Muscle of arm (tissue), 12 donors: Measurements from ENCODE around the gene ATF6. TPM values are rescaled to one million over a fixed set of nuclear protein-coding genes. Genes with fewer than 3 reads are reported as not detected.
"Not testable (repeated sequence)": the region's sequence is repeated elsewhere in the genome, so short reads cannot be mapped to it uniquely, and the experiment has no call there.

Source experiments
- DNase-seq: peaks from one replicate; pipeline ENCODE4 v3.0.0-alpha.2; 2013
- polyA plus RNA-seq, 12 donors: library from polyadenylated mRNA; unstranded; fragments of 120-200 nt; gene quantifications; one replicate each; pipeline ENCODE4 v1.2.1, GENCODE V29; 2013; ENCODE audit not compliant: insufficient read length in 12 of 12

The ATF6 gene
- polyA plus RNA-seq, 12 donors = 15.4 to 23.1 (median 19.7) TPM; not detected in 1

GRCh38 chr1:161730050-161730564 is 36.0 kb upstream of the ATF6 start:
- no peak for DNase-seq

DNA sequence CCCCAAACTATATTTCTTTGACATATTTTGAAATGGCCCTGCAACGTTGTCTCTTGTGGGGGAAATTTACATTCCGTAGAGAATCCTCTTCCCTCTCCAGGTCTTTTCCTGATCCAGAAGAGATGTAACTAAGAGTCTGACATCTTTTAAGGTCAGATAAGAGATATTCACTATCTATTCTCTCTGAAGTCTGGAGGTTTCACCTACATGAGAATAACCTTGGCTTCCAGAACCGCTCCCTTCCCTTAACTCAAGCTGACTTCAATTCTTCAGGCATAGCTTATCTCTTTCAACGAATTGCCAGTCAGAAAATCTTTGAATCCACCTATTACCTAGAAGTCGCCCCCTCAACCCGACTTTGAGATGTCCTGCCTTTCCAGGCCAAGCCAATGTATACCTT is 34.9 kb upstream of the ATF6 start:
- no peak for DNase-seq

DNA sequence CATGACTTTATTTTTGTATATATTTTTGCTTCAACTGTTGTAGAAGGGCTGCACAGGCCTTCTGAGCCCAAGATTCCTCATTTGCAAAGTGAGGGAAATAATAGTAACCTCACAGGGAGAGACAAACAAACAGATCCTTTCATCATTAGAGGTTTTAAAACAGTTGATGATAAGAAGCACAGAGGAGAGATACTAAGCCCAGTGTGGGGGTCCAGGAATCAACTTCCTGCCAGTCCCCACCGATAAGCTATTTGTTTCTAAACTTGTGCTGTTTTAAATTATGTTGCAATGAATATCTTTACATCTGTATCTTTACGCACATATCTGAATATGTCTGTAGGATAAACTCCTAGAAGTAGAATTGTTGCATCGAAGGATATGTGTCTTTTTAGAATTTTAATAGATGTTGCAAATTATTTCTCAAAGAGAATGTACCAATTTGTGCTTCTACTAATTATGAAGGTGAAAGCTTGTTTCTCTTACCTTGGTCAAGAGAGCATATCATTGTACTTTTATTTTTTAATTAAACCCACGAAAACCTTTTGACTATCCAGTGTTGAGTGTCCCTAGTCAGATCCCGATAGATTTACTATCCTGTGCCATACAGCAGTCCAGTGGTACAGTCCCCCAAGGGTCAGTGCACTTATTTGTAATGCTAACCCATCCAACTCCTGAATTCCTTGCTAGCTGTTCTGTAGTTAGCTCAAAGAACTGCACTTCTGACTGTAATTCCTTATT is 34.0 kb upstream of the ATF6 start:
- no peak for DNase-seq

DNA sequence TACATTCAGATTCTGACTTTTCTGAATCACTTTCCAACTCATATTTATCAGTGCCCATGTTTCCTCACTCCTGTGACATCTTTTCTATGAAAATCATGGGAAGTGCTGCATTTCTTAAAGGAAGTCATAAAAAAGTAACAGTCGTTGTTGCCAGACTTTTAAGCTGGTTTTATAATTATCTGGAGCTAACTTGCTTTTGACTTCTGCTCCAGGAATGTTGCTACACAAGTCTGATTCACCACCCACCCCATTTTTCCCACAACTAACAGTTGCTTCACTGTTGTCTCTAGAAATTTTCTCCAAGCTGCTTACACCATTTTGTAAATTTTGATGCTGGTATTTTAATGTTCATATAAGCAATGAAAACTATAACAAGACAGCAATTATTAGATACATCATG is 32.6 kb upstream of the ATF6 start:
- no peak for DNase-seq

GRCh38 chr1:161735837-161736236 is 30.3 kb upstream of the ATF6 start:
- DNase-seq = no peak

DNA sequence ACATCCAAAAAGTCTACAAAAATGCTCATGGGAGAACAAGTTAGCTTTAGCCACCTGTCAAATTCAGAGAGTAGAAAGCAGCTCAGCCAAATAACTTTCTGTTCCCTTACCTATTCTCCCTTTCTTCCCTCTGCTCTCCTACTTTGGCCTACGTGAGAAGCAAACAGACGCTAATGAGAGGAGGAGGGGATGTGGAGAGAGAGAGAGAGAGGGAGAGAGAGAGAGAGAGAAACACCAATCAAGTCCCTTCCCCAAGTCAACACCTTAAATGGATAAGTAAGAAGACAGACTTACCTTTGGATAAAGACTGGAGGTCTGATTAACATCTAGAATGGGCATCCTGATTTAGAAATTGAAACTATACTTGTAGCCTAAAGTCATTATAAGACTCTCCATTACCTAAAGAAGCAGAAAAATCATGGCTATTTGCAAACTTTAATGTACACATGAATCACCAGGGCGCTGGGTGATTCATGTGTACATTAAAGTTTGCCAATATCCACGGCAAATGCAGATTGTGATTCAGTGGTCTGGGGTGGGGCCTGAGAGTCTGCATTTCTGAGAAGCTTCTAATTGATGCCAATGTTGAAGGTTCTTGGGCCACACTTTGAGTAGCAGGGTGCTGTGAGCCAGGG is 29.7 kb upstream of the ATF6 start:
- no peak for DNase-seq

DNA sequence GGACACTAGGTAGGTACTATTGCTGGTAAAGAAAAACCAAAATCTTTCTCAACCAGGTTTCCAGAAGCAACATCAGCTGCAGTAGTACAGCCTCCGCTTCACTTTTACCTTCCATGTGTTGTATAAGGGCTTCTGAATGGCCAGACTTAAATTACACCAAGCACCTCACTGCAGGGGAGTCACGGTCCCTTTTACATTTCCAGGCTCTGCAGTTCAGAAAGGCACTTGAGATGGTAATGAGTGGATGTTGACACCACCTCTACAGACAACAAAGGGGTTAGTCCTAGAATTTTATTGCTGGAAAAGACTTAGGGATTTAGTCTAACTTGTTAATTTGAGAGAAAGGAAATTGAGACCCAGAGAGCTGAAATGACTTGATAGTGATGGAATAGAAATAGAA is 28.5 kb upstream of the ATF6 start:
- no peak for DNase-seq

DNA sequence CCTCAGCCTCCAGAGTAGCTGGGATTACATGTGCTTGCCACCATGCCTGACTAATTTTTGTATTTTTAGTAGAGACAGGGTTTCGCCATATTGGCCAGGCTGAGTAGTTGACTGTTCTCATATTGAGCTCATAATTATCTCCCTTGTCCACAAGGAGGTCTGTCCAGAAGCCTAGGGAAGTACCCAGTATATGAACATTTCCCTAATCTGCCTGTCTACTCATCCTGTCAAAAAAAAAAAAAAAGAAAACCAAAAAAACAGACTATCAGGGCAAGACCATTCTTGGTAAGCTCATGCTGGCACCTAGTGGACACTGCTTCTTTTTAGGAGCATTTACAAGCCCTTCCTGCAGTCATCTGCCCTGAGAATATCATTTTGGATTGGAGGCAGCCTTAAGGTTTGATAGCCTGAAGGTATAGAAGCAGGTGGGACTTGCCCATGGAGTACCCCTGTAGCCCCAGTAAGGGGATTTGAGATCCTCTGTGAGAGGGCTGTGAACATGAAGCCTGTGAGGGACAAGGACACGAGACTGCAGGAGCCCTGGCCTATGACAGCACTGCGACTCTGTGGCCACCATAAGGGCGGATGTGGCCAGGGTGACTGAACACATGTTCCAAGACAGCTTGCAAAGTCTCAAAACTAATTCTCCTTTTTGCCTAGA is 27.4 kb upstream of the ATF6 start:
- peak; percentile 19 for DNase-seq

- DNase-seq = no peak
These were observed 26.1 kb upstream of the ATF6 start for GRCh38 chr1:161739865-161740566.

DNA sequence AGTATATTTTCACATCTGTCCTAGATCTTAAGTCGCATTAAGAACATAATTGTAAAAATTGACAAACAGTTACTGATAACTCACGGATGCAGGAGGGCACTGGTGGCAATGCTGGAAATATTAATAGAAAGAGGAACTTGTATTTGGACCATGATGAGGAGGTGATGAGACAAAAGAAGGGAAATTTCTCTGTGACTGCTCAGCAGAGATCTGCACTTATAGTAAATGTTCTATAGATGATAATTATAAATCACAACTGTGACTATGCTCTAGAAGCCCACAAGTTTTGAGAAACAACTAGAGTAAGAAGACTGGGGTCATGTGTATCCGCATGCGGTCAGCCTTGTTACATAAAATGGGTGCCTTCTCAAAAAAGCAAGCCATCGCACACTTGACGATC is 25.2 kb upstream of the ATF6 start:
- no peak for DNase-seq

DNA sequence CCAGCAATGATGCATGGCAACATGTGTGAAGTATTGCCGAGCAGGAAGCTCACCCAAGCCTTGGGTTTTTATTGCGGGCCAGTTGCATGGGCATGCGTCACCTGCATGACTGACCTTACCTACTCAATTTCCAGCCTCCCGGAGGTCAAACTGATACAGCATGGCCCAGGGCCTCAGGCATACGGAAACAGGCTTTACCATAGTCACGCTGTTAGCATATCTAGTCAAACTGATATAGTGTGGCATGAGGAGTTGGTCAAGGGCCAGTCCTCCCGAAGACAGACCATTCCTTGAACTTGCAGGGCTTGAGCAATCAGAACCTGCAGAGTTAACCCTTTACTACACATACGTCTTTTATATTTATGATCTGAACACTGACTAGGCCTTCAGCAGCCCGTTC is 22.9 kb upstream of the ATF6 start:
- DNase-seq = no peak

DNA sequence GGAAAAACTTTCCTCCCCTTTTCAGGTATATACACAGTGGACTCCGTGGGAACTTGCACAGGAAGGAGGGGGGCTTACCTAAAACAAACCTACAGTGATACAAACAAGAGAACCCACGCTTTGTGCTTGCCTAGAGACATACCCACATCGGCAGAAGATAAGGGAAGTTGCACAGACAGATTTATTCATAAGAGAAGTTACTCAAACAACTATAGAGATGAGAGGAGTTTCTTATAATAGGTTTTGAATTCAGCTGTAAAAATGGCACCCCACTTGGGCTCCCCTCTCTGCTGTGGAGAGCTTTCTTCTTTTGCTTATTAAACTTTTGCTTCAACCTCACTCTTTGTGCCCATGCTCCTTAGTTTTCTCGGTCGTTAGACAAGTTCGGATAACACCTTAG is 18.3 kb upstream of the ATF6 start:
- DNase-seq = no peak

- DNase-seq = peak; percentile 96
These were observed 16.4 kb upstream of the ATF6 start, which contains the start of gene DUSP12 for GRCh38 chr1:161749509-161750407. TSS of gene DUSP12 (plus strand) at chr1:161749786. CDS start at chr1:161749802, 16 bp downstream.

- DNase-seq = no peak
These were observed 2.5 kb upstream of the ATF6 start for GRCh38 chr1:161763522-161764098.

DNA sequence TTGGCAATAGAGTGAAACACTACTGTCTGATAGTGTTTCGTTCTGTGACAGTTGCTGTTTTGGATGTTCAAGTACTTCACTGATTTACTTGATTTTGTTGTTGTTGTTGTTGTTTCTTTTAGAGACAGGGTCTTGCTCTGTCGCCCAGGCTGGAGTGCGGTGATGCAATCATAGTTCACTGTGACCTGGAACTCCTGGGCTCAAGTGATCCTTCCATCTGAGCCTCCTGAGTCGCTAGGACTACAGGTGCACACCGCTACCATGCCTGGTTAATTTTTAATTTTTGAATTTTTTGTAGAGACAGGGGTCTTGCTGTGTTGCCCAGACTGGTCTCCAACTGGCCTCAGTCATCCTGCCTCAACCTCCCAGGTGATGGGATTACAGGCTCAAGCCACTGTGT is 2.3 kb downstream of the ATF6 start:
- DNase-seq = no peak

DNA sequence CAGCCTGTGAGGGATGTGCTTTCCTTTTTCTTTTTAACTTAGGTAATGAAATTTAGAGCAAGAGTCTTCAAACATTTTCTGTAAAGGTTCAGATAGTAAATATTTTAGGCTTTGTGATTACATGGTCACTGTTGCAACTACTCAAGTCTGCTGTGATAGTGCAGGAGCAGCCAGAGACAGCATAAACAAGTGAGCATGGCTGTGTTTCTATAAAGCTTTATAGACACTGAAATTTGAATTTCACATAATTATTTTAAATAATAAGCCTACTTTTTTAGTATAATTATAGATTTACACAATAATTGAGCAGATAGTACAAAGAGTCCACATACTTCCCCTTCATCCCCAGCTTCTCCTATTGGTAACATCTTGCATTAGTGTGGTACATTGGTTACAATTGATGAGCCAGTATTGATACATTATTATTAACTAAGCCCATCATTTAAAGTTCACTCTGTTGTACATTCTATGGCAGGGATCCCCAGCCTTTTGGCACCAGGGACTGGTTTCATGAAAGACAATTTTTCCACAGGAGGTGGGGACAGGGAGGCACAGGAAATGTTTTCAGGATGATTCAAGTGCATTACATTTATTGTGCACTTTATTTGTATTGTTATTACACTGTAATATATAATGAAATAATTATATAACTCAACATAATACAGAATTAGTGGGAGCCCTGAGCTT is 3.0 kb downstream of the ATF6 start:
- no peak for DNase-seq

GRCh38 chr1:161769673-161770045 is 3.5 kb downstream of the ATF6 start:
- DNase-seq = not testable (repeated sequence)

DNA sequence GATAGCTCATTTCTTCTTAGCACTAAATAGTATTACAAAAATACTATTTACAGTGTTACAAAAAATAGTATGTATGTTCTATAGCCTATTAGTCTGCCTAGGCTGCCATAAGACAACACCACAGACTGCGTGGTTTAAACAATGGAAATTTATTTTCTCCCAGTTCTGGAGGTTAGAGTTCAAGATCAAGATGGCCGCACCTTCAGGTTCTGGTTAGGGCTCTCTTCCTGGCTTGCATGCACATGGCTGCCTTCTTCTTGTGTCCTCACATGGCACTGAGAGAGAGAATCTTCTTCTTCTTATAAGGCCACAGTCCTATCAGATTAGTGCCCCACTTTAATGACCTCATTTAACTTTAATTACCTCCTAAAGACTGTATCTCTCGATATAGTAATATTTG is 4.1 kb downstream of the ATF6 start:
- DNase-seq = no peak

GRCh38 chr1:161771161-161771560 is 5.0 kb downstream of the ATF6 start:
- DNase-seq = no peak

- no peak for DNase-seq
These were observed 5.9 kb downstream of the ATF6 start for GRCh38 chr1:161771973-161772372.
